22Rv1 (cell line): ENCODE measurements around the gene CCN5.

Experiments used
- H3K27ac ChIP-seq: fragments of 450-650 bp; 2 replicates; pipeline ENCODE4 v1.5.1; 2017
- ZFX ChIP-seq: fragments of 450-650 bp; IDR thresholded peaks from 2 replicates; pipeline ENCODE4 v1.6.1; 2017; ENCODE audit warnings: antibody characterized with exemption, borderline replicate concordance
- TF ChIP-seq, protein P1 (sequence below): fragments of 450-650 bp; IDR thresholded peaks from 2 replicates; pipeline ENCODE4 v1.5.1; 2017; ENCODE audit warnings: mild to moderate bottlenecking

CCN5 gene

DNA sequence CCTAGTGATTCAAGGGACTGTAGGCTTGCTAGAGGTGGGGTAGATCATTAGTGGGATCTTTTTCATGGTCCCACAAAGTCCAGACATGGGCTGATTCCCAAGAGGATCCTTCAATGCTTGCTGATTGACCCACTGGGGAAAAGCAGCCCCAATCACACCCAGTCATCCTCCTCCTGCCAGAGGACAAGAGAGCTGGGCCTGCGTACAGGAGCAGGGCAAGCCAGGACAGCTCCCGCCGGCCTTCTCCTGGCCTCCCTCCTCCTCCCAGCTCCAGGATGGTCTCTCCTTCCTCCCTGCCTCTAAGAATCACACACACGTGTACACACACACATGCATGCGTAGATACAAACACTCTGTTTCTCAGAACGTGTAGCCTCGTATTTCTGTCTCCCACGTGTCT, 57.5 kb downstream of the CCN5 start:
- no peak for TF ChIP-seq ZFX
- TF ChIP-seq, protein P1, sequence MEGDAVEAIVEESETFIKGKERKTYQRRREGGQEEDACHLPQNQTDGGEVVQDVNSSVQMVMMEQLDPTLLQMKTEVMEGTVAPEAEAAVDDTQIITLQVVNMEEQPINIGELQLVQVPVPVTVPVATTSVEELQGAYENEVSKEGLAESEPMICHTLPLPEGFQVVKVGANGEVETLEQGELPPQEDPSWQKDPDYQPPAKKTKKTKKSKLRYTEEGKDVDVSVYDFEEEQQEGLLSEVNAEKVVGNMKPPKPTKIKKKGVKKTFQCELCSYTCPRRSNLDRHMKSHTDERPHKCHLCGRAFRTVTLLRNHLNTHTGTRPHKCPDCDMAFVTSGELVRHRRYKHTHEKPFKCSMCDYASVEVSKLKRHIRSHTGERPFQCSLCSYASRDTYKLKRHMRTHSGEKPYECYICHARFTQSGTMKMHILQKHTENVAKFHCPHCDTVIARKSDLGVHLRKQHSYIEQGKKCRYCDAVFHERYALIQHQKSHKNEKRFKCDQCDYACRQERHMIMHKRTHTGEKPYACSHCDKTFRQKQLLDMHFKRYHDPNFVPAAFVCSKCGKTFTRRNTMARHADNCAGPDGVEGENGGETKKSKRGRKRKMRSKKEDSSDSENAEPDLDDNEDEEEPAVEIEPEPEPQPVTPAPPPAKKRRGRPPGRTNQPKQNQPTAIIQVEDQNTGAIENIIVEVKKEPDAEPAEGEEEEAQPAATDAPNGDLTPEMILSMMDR = no peak
- H3K27ac ChIP-seq = no peak overlapping the region

DNA sequence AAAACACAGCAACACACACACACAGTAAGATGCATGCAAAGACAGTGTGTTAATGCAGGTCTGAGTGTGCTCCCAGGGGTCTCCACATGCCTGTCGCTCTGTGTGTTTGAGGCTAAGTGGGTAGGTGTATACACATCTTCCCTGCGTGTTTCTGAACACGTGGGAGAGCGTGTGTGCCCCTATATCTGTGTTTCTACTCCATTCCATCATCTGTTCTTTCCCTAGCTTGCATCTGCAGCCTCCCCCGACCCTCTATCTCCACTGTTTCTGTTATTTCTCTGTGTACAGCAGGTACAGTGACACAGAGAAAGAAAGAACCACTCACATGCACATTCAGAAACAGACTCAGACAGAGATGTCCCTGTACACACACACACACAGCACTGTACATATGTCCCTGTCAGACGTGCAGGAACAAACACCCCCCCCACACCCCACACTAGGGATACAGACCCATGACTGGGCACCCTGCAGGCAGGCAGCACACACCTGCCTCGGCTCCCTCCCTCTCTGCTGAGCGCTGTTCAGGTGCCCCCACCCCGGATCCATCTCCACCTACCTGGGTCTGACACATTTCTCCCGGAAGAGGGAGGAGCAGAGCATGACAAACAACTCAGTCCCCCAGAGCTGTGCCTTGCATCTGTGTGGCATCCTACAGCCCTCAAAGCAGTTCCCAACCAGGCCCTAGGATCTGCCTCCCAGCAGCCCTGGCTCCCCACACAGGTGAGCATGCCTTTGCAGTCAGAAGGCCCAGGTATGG, 58.1 kb downstream of the CCN5 start:
- no peak overlapping the region for H3K27ac ChIP-seq
- TF ChIP-seq, protein P1 = no peak
- TF ChIP-seq ZFX = no peak

DNA sequence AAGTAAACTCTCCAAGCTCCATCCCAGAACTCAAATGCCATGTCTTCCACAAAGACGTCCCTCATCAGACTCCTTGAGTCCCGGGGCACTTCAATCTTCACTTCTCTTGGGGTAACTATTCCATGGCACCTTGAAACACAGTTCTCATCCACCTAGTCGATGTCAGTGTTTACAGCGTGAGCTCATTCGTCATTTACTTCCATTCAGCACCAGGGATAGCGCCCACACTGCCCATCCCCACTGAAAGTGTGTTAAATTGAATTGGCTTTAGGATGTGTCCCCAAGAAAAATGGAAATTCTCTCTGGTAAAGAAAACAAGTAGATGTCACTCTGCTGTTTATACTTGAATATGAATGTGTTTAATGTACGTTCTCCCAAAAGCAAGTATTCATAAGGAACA, 61.8 kb downstream of the CCN5 start:
- H3K27ac ChIP-seq = no peak overlapping the region
- TF ChIP-seq, protein P1 = no peak
- TF ChIP-seq ZFX = no peak
